Measurements from ENCODE around the gene SYF2.

SYF2 gene

DNA sequence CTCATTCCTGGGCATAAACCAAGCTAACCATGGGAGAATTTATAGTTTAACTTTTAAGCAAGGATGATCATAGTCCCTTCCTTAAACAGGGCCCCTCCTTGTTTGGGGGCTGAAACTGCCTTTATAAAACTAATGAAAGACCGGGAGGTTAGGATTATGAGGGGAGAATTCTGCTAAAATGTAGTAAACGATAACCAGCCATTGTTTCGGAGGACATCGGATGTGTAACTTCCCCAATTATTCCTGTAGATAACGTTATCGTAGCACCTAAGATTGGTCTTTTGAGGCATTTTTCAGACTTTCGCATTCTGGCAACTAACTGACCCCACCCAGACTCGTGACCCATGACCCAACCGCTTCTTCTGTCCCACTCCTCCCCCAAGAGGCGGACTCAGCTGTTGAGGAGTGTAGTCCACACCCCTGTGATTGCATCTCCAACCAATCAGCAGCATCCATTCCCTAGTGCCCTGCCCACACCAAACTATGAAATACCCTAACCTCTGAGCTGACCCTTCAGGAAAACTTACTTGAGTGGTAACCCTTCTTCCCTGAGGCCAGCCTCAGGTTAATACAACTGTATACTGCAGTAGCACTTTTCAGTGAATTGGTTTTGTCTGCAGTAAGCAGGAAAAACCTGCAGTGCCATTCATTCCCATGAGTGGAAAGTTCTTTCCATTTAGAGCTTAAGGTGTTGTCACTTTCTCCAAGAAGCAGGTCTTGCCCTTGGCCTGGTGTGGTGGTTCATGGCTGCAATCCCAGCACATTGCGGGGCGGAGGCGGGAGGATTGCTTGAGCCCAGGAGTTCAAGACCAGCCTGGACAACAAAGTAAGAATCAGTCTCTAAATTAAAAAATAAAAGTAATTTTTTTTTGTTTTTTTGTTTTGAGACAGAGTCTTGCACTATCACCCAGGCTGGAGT lies 823 bp upstream of the SYF2 start:
- no peak for TF ChIP-seq ZNF274 (IDR thresholded peaks at IDR 0.05; ENCODE audit: low read depth, low read length)
- peak overlapping the region; percentile 85 for H3K4me3 ChIP-seq (ENCODE audit: low read length)

DNA sequence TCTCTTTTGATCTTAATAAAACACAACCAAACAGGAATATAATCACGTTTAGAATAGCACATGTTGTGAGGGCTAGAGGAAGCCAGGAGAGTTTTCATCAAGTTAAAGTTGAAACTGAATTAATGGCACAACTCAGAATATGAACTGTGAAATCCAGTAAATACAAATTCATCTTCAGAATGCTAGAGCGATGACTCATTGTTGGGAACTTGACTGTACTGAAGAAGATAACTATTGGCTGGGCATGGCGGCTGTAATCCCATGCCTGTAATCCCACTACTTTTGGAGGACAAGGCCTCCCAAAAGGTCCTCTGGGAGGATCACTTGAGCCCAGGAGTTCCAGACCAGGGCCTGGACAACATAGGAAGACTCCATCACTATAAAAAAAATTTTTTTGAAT lies 8.8 kb downstream of the SYF2 start:
- TF ChIP-seq ZNF274 (IDR thresholded peaks at IDR 0.05; ENCODE audit: low read depth, low read length), result no peak
- no peak overlapping the region for H3K4me3 ChIP-seq (ENCODE audit: low read length)

DNA sequence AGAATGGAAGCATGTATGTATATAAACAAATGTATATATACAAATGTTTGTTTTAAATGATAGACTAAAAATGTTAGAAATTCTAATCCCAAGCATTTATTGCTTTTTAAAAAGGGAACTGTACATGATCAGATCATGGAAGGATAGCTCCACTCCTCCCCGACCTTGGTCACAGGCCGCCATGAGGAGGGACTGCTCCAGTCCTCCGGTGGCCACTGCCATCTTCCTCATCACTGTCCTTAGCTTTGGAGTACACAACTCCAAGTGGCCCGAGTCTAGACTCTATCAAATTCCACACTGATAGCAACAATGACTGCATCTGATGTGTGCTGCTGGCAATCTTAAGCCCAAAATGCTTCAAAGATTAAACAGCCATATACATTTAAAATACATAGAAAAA lies 9.7 kb downstream of the SYF2 start:
- TF ChIP-seq ZNF274 (IDR thresholded peaks at IDR 0.05; ENCODE audit: low read depth, low read length), result no peak
- H3K4me3 ChIP-seq (ENCODE audit: low read length), result no peak overlapping the region

DNA sequence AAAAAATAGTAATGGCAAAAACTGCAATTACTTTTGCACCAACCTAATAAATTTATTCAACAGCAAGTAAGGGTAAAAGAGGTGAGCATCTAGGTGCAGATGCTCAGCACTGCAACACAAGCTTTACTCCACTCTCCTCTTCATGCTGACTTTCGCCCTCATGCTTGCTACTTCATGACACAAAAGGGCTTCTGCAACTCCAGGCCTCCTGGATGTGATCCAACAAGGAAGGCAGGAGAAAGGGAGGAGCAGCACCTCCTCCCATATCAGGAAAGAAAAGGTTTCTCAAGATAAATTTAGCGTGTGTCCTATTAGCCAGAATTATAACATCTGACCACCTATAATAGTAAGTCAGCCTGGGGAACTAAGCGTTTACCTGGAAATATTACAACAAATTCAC lies 11.6 kb downstream of the SYF2 start:
- no peak overlapping the region for H3K4me3 ChIP-seq (ENCODE audit: low read length)
- TF ChIP-seq ZNF274 (IDR thresholded peaks at IDR 0.05; ENCODE audit: low read depth, low read length), result no peak

DNA sequence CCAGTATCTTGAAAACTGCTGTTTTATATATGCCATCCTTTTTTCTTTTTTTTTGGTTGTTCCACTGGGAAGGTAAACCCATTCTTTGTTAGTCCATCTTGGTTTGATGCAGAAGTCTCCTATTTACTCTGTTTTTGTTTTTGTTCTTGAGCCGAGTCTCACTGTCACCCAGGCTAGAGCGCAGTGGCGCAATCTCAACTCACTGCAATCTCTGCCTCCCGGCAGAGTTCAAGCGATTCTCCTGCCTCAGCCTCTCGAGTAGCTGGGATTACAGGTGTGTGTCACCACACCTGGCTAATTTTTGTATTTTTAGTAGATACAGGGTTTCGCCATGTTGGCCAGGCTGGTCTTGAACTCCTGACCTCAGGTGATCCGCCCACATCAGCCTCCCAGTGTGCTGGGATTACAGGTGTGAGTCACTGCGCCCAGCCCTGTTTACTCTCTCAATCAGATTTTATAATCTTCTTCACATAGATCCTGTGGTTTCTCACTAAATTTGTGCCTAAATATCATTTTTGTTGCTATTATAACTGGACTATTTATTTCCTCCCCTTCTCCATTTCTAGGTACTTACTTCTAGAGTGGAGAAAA lies 12.5 kb downstream of the SYF2 start:
- H3K4me3 ChIP-seq (ENCODE audit: low read length), result no peak overlapping the region
- TF ChIP-seq ZNF274 (IDR thresholded peaks at IDR 0.05; ENCODE audit: low read depth, low read length), result no peak

DNA sequence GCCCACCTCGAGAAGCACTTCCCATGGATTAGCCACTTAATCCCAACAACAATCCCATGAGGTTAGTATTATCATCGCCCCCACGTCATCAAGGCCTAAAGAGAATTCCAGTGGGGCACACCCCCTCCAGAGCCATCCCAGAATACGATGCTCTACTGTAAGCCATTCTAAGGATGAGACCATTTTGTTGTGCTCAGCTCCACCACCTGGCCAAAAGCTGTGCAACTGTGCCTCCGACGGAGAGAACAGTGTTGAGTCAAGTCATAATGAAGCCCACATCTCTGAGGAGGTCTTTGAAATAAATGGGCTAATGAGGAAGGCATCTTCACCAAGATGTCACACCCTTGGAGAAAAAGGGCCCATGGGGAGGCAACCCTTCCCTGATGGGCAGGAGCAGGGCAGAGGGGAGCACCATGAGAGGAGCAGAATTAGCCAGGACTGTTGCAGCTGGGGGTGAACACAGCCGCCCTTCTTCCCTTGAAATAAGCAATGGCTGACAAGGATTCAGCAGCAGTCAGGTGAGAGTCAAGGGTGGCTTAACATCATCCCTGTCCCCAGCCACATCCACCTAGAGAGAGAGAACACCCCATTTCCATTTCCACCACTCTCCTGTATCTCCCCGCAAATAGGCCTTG lies 14.6 kb downstream of the SYF2 start:
- no peak for TF ChIP-seq ZNF274 (IDR thresholded peaks at IDR 0.05; ENCODE audit: low read depth, low read length)
- no peak overlapping the region for H3K4me3 ChIP-seq (ENCODE audit: low read length)

DNA sequence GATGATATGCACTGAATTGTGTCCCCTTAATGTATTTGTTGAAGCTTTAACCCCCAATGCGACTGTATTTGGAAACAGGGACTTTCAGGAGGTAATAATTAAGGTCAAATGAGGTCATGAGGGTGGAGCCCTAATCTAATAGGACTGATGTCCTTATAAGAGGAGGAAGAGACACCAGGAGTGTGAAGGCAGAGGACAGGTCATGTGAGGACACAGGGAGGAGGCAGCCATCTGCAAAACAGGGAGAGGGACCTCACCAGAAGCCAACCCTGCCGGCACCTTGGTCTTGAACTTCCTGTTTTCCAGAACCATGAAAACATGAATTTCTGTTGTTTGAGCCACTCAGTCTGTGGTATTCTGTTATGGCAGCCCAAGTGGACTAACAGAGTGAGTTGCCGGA lies 15.3 kb downstream of the SYF2 start:
- TF ChIP-seq ZNF274 (IDR thresholded peaks at IDR 0.05; ENCODE audit: low read depth, low read length), result no peak
- H3K4me3 ChIP-seq (ENCODE audit: low read length), result no peak overlapping the region

DNA sequence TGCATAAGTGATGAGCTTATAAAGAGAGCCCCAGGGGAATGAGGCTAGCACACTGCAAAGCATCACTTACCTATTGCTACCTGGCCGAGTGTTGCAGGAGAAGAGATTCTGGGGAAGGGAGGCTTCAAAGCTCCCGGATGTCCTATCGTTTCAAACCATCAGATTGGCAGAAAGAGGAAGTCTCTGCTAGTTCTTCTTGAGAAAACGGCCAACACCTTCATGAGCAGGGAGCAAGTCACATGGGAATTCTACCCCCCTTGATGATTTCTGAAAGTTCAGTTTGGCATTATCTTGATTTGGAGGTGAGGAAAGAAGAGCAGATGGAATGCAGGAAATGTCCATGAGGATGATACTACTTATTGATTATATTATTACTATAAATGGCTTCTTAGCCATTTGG lies 16.2 kb downstream of the SYF2 start:
- no peak for TF ChIP-seq ZNF274 (IDR thresholded peaks at IDR 0.05; ENCODE audit: low read depth, low read length)
- H3K4me3 ChIP-seq (ENCODE audit: low read length), result no peak overlapping the region

DNA sequence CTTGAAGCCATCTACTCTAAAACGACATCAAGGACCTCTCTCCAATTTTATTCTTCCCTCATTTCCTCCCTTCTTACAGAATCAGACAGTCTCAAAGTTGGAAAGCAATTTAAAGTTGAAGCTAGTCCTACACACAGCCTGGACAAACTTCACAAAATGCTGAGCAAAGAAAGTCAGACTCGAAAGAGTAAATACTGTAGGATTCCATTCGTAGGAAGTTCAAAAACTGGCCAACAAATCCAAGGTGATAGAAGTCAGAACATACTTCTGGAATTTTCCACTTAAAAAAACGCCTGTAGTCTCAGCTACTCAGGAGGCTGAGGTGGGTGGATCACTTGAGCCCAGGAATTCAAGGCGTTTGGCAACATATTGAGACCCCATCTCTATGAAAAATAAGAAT lies 19.6 kb downstream of the SYF2 start:
- no peak overlapping the region for H3K4me3 ChIP-seq (ENCODE audit: low read length)
- TF ChIP-seq ZNF274 (IDR thresholded peaks at IDR 0.05; ENCODE audit: low read depth, low read length), result no peak

DNA sequence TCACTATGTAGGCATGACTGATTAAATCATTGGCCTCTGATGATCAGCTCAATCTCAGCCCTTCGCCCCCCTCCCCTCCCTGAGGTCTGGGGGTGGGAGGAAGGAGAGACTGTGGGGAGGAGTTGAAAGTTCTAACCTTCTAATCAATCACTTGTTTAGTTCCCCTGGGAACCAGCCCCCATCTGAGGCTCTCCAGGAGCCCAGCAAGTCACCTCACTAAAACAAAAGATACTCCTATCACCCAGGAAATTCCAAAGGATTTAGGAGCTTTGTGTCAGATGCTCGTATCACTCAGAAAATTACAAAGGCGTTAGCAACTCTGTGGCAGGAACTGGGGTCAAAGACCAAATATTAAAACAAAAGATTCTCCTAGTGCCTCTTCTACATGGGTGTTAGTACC lies 21.6 kb downstream of the SYF2 start:
- TF ChIP-seq ZNF274 (IDR thresholded peaks at IDR 0.05; ENCODE audit: low read depth, low read length), result no peak
- no peak overlapping the region for H3K4me3 ChIP-seq (ENCODE audit: low read length)

DNA sequence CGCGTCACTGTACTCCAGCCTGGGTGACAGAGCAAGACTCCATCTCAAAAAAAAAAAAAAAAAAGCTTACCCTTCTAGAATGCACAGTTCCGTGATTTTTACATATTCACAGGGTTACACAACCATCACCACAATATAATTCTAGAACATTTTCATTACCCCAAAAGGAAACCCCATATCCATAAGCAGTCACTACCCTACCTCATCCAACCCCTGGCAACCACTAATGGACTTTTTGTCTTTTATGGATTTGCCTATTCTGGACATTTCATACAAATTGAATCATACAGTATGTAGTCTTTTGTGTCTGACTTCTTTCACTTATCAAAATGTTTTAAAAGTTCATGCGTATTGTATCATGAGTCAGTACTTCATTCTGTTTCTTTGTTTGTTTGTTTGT lies 22.8 kb downstream of the SYF2 start:
- no peak overlapping the region for H3K4me3 ChIP-seq (ENCODE audit: low read length)
- no peak for TF ChIP-seq ZNF274 (IDR thresholded peaks at IDR 0.05; ENCODE audit: low read depth, low read length)

DNA sequence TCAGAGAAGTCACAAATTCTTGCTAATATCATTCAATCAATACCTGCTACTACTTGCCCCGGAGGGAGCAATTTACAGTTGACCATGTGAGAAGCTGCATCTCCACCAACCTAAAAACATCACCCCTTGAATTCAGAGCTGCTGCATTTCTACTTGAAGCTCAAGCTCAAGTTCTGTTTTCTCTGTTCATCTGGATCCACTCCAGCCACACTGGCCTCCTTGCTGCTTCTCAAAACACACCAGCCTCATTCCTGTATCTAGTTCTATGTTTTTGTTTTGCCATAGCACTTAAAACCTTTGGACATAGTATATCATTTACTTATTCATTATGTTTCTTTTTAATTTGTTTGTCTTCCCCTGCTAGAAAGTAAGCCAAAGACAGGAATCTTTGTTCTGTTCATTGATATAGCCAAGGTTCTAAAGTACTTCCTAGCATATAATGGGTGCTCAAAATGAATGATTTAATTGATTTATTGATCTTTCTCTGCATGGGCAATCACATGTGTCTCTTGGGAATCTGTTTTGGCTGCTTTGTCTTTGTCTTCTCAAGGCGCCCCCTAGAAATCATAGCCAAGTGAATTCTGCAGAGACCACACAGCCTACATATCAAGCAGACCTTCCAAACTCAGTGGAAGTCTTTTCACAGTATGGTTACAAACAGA lies 23.6 kb downstream of the SYF2 start:
- H3K4me3 ChIP-seq (ENCODE audit: low read length), result no peak overlapping the region
- no peak for TF ChIP-seq ZNF274 (IDR thresholded peaks at IDR 0.05; ENCODE audit: low read depth, low read length)

DNA sequence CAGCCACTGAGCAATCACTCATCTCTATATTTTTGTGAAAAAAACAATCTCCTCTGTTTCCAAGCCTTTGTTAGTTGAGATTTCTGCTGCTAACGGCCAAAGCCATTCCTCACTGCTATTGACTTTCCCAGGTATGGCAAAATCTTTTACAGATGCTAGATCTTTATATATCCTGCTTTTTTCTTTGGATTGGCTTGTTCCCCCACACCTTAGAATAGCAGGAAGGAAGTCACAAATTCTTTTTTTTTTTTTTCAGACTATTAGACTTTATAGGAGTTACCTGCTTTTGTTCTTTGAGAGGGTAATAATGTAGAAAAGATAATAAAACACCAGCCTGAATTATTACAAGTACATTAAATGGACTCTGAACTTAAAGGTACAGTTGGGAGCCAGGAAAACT lies 24.2 kb downstream of the SYF2 start:
- no peak for TF ChIP-seq ZNF274 (IDR thresholded peaks at IDR 0.05; ENCODE audit: low read depth, low read length)
- H3K4me3 ChIP-seq (ENCODE audit: low read length), result no peak overlapping the region

DNA sequence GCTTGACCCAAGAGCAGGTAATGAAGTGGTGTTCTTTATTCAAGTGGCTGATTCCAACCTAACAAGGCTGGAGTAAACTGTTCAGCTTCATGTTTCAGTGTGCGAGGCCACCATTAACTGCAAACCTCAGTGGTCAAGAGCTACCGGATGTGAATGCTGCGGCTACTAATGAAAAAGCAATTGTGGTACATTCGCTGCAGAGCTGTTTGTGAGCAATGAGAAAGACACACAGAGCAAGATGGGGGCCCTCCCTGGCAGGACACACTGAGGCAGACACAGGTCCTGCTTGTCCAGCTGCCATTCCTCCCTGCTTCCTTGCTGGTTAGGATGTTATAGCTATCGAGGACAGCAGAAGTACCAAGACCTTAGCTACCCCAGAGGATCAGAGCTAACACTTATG lies 26.1 kb downstream of the SYF2 start:
- no peak overlapping the region for H3K4me3 ChIP-seq (ENCODE audit: low read length)
- TF ChIP-seq ZNF274 (IDR thresholded peaks at IDR 0.05; ENCODE audit: low read depth, low read length), result no peak

All from GM08714 (cell line).